HG02610 (cell line): ENCODE results near the gene ADA.
A peak's percentile ranks its signal among the peaks of the same experiment; 100 is the strongest.
"Not testable (repeated sequence)": the region's sequence is repeated elsewhere in the genome, so short reads cannot be mapped to it uniquely, and the experiment has no call there.

Source experiments
- ATAC-seq: cut with Tn5 transposase; IDR thresholded peaks from one replicate; pipeline ENCODE4 v1.9.1; 2021; ENCODE audit warnings: mild to moderate bottlenecking, moderate library complexity; ENCODE audit not compliant: unreplicated experiment

Gene ADA

GRCh38 chr20:44678990-44679611 is 27.6 kb upstream of the ADA start:
- no peak for ATAC-seq

GRCh38 chr20:44678242-44678641 is 26.7 kb upstream of the ADA start:
- no peak for ATAC-seq

GRCh38 chr20:44672318-44672902 is 20.9 kb upstream of the ADA start:
- ATAC-seq: not testable (repeated sequence)

- ATAC-seq: peak; percentile 54
Measured at GRCh38 chr20:44671541-44671940, 20.0 kb upstream of the ADA start.

GRCh38 chr20:44670851-44671250 is 19.4 kb upstream of the ADA start:
- not testable (repeated sequence) for ATAC-seq

- ATAC-seq: no peak
Measured at GRCh38 chr20:44666066-44666465, 14.6 kb upstream of the ADA start.

GRCh38 chr20:44664131-44664530 is 12.6 kb upstream of the ADA start:
- no peak for ATAC-seq

- ATAC-seq: no peak
Measured at GRCh38 chr20:44662261-44662660, 10.8 kb upstream of the ADA start.

- peak; percentile 59 for ATAC-seq
Measured at GRCh38 chr20:44660581-44660980, 9.1 kb upstream of the ADA start.

GRCh38 chr20:44659931-44660330 is 8.4 kb upstream of the ADA start:
- no peak for ATAC-seq

- no peak for ATAC-seq
Measured at GRCh38 chr20:44658810-44659209, 7.3 kb upstream of the ADA start.

GRCh38 chr20:44657875-44658274 is 6.4 kb upstream of the ADA start:
- no peak for ATAC-seq

GRCh38 chr20:44656448-44656847 is 4.9 kb upstream of the ADA start:
- ATAC-seq: no peak

GRCh38 chr20:44654210-44654609 is 2.7 kb upstream of the ADA start:
- ATAC-seq: not testable (repeated sequence)

- ATAC-seq: no peak
Measured at GRCh38 chr20:44653546-44653945, 2.0 kb upstream of the ADA start.

- peak; percentile 5 for ATAC-seq
Measured at GRCh38 chr20:44651434-44651683, 140 bp downstream of the ADA start.

GRCh38 chr20:44650771-44651433 is 597 bp downstream of the ADA start:
- no peak for ATAC-seq

GRCh38 chr20:44649976-44650375 is 1.5 kb downstream of the ADA start:
- no peak for ATAC-seq

- ATAC-seq: no peak
Measured at GRCh38 chr20:44649126-44649525, 2.4 kb downstream of the ADA start.

GRCh38 chr20:44648579-44648978 is 2.9 kb downstream of the ADA start:
- no peak for ATAC-seq

- no peak for ATAC-seq
Measured at GRCh38 chr20:44648068-44648467, 3.4 kb downstream of the ADA start.

GRCh38 chr20:44646641-44647274 is 4.7 kb downstream of the ADA start:
- peak; percentile 48 for ATAC-seq
